ENCODE data around the gene CHDH.

CHDH gene

DNA sequence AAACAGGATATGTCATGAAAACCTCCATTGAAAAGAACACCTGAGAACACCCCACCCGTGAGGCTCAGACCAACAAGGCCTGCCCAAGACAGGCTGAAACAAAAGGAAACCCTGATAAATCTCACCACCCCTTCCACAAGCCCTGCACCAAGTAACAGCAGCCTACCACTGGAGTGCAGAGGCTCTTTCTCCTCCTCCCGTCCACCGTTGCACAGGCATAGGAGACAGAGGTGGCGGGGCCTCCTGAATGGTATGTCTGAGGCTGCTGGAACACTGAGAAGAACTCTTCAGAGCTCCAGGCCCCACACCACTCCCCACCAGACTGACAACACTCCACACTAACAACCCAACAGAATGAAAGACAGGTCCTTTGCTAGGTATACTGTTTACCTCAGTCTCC, 21.4 kb downstream of the CHDH start:
- TF ChIP-seq GATA1 (IDR thresholded peaks at IDR 0.05; ENCODE audit: low read depth, low read length) (no peak), POLR2A (IDR thresholded peaks at IDR 0.05; ENCODE audit: low read length) (no peak)
- no peak for DNase-seq

DNA sequence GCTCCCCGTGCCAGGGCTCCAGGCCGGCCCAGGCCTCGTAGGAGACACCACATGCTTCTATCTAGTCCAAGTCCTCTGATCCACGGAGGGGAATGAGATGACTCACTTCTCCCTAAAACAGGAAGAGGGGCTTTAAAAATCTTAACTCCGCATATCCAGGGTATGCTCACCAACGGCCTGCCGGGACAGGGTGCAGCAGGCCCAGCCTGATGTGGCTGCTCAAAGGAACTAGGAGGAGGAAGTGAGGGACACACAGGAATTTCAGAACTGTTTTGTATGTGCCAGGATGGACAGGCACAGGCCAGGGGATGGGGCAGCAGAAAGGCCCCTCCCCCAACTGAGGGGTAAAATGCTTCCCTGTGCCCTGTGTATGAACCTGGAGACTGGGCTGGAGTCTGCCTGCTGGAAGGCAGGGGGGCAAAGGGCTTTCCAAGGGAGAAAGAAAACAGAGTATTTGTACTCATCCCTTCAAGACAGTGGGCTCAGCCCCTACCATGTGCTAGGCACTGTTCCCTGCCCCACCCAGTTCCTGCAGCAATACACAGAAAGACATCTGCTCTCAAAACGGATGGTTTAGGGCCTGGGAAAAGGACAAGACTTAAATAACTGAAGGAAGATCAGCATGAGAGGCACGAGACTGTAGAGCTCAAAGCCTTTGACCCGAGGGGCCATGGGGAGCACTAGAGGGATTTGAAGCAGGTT, 22.1 kb downstream of the CHDH start:
- TF ChIP-seq GATA1 (IDR thresholded peaks at IDR 0.05; ENCODE audit: low read depth, low read length) (no peak), POLR2A (IDR thresholded peaks at IDR 0.05; ENCODE audit: low read length) (no peak)
- DNase-seq, result no peak

DNA sequence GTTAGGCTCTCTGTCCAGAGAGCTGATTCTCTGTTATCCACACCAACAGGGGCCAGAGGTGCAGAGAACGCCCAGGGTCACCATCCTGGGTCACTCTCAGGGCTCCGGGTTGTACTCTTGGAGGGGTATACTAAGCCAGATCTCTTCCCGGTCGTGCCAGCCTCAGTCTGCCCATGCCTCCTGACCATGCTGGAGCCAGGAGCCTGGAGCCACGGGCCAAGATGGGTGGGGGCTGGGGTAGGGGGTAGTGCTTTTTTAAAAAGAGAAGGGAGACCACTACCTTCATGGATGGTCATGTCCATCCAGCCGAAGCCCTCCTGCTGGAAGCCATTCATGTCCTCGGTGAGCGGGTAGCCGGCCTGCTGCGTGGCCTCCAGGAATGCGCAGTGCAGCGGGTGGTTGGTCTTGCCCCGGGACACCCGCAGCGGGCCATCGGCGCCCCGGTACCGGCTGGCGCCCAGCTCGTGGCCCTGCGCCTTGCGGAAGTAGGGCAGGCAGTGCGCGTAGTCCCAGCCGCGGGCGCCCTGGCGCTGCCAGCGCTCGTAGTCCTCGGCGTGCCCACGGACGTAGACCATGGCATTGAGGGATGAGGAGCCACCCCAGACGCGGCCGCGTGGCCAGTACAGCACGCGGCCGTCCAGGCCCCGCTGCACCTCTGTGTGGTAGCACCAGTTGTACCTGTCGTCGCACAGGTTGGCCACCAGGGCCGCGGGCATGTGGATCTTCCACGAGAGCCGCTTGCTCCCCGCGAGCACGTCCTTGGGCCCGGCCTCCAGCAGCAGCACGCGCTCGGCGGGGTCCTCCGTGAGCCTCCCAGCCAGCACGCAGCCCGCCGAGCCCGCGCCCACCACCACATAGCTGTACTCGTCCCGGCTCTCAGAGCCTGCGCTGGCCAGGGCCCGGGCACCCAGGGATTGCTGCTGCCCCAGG, 22.9 kb downstream of the CHDH start:
- TF ChIP-seq GATA1 (IDR thresholded peaks at IDR 0.05; ENCODE audit: low read depth, low read length) (no peak), POLR2A (IDR thresholded peaks at IDR 0.05; ENCODE audit: low read length) (no peak)
- DNase-seq, result no peak

DNA sequence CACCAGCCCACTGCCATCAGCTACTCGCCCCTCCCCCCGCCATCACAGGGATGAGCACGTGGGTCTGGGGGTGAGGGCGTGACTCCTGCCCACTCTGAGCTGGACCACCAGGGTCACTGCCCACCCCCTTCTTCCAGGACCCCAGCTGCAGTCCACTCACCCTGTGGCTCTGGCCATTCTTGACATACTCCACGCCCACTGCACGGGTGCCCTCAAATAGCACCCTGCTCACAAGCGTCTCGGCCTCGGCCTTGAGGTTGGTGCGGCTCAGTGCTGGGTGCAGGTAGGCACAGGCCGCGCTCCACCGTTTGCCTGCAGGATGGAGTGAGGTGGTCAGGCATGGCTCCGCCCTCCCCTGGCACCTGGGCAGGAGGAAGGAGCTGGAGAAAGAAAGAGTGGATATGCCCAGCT, 23.9 kb downstream of the CHDH start:
- DNase-seq, result no peak
- TF ChIP-seq POLR2A (IDR thresholded peaks at IDR 0.05; ENCODE audit: low read length) (no peak), GATA1 (IDR thresholded peaks at IDR 0.05; ENCODE audit: low read depth, low read length) (no peak)

DNA sequence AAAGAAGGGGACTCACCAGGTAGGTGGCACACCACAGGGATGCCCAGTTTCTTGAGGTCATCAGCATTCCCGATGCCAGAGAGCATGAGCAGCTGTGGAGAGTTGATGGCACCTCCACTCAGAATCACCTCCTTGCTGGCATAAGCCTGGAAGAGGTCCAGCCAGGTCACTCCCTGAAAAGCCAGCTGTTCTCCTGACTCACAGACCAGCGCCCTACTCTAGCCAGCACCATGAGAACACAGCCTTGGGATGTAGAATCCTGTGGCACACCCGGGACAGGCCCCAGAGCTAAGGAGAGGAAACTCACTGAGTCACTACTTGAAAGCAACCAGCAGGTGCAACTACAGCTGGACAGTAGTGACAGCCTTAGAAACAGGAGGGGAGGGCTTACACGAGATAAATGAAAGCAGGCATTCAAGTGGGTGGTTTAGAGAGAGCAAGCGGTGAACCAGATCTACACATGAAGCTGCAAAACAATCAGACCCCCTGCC, 24.5 kb downstream of the CHDH start:
- no peak for DNase-seq
- TF ChIP-seq POLR2A (IDR thresholded peaks at IDR 0.05; ENCODE audit: low read length) (no peak), GATA1 (IDR thresholded peaks at IDR 0.05; ENCODE audit: low read depth, low read length) (no peak)

DNA sequence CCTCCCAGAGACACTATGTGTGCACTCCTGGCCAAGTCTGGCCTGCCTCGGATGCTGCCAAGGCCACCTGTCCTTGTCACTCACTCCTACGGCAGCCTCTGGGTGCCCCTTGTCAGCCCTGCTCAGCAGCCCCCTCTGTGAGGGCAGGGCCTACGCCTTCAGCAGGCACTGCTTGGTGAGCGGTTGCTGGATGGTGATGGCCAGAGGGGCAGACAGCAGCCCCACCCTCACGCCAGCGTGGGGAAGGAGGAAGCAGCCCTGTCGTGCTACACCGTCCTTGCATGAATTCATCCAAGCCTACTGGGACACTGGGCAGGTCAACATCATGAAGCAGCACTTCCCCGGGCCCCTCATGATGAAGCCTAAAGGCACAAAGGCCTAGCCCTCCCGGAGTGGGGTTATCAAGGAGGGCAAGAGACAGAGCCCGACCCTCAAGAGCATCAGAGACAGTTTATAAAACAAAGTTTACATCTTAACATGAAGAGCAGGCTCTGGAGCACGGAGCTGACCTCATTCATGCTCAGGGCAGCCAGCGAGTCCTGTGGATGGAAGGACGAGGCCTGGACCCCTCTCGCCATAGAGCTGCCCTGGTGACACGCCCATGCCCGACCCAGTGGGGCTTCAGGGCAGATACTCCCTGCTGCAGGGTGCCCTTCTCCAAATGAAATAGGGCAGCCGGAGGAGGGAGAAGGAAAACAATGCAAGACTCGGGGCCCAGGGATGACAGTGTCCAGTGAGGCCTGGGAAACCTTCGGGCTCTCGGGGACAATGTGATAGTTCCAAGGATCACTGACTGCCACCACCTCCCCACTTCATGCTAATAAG, 25.3 kb downstream of the CHDH start:
- TF ChIP-seq GATA1 (IDR thresholded peaks at IDR 0.05; ENCODE audit: low read depth, low read length), result no peak
- no peak for TF ChIP-seq POLR2A (IDR thresholded peaks at IDR 0.05; ENCODE audit: low read length)
- DNase-seq, result no peak

DNA sequence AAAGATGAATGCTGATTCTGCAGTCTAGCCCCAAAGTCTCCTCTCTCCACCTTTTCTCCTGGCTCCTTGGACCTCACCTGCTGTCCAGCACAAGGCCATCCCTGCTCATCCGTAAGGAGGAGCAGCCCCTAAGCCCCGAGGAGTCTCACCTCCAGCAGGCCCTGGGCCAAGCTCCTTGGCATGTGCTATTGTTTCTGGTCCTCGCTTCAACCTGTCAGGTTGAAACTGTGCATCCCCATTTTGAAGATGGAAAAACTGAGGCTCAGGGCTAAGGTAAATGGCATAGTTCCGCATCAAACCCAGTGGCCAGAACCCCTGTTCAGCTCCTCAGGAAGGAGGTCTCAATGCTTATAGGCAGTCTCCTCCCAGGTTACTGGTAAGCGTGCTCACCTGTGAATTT, 26.1 kb downstream of the CHDH start:
- TF ChIP-seq POLR2A (IDR thresholded peaks at IDR 0.05; ENCODE audit: low read length), result no peak
- DNase-seq, result no peak

DNA sequence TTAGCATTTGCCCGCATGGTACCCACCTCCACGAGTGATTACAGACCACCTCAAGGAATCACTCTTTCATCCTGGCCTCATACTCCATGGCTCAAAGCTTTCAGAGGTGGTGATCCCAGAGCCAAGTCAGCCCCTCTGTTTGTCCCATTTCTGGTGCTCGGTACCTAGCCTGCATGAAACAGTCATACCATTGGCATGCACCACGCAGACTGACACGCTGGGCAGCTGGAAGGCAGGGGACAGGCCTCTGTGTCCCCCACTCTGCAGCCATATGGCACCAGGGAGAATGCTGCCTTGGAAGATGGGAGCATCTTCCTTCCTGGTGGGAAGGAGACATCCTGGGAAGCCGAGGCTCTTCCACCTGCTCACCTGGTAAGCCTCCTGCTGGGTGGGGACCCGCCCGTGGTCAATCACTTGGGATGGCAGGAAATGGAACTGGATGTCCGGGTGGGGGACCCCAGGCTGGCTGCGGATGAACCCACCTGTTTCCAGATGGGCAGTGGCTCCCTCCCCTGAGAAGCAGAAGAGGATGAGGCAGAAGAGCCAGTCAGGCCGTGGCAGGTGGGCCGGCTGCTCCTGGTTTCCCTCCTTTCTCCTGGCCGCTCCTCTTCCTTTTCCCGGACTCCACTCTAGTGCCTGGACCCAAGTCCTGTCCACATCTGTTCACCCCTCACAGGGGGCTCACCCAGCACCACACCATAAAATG, 26.9 kb downstream of the CHDH start:
- no peak for DNase-seq
- TF ChIP-seq GATA1 (IDR thresholded peaks at IDR 0.05; ENCODE audit: low read depth, low read length) (no peak), POLR2A (IDR thresholded peaks at IDR 0.05; ENCODE audit: low read length) (no peak)

DNA sequence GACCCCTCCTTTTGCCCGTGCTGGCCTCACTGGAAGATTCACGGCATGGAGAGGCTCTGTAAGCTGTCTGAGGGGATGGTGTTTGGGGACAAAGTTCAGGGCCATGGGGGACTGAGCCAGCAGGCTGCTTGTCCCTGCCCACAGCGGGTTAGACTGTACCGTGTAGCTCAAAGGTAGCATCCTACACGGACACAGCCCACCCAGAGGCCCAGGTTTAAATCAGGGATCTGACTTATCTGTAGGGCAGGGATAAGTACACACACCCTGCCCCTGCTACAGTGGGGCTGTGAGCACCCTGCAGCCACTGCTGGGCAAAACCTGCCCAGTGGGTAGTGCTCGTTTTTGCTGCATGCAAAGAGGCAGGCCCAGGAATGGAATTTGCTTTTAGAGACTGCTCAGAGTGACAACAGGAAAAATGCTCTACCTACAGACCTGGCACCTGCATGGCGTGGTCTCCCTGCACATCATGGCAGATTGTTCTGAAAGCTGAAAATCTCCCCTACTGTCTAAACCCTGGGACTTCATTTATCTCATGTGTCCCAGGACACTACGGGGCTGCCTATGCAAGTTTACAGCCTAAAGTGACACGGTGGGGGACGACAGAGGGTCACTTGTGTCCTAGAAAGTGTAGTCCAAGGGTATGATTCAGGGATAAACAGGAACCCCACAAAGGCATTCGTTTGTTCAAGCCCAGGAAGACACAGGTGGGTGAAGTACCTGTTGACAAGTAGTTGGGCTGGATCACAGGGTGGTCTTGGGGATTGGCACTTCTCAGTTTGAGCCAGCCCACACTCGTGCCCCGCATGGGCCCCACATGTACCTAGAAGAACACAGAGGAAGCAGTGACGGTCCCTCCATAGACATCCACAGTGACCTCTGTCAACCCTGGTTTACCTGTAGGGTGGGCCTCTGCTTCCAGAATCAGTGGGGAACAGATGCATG, 27.7 kb downstream of the CHDH start:
- no peak for DNase-seq
- TF ChIP-seq POLR2A (IDR thresholded peaks at IDR 0.05; ENCODE audit: low read length), result no peak
- TF ChIP-seq GATA1 (IDR thresholded peaks at IDR 0.05; ENCODE audit: low read depth, low read length), result no peak

DNA sequence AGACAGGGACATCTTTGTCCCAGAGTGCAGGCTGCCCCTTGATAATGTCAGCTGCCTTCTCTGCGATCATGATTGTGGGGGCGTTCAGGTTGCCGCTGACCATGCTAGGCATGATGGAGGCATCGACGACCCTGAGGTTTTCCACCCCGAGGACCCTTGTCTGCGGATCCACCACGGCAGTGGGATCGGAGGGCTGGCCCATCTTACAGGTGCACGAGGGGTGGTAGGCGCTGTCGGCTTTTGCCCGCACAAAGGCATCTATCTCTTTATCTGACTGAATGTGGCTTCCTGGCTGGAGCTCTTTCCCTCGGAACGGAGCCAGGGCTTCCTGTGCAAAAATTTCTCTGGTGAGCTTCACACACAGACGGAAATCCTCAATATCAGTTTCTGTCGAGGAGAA, 28.4 kb downstream of the CHDH start:
- no peak for DNase-seq
- TF ChIP-seq POLR2A (IDR thresholded peaks at IDR 0.05; ENCODE audit: low read length), result no peak
- TF ChIP-seq GATA1 (IDR thresholded peaks at IDR 0.05; ENCODE audit: low read depth, low read length), result no peak

DNA sequence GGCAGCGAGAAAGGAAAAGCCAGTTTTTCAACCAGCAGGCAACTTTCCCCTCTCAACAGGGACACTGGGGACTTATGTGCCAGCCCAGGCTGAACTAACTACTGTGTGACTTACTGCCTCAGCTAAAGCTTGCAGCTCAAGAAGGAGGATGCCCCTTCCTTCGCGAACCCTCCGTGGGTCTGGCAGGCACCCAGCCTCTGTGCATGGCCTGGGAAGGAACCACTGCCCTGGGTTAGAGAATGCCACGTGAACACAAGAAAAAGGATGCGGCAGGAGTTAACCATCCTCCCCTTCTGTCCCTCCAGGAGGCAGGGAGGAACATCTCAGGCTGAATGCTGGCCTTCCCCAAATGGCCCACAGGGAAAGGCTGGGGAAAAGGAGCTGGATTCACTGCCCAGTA, 29.0 kb downstream of the CHDH start:
- no peak for DNase-seq
- no peak for TF ChIP-seq GATA1 (IDR thresholded peaks at IDR 0.05; ENCODE audit: low read depth, low read length)
- TF ChIP-seq POLR2A (IDR thresholded peaks at IDR 0.05; ENCODE audit: low read length), result no peak

DNA sequence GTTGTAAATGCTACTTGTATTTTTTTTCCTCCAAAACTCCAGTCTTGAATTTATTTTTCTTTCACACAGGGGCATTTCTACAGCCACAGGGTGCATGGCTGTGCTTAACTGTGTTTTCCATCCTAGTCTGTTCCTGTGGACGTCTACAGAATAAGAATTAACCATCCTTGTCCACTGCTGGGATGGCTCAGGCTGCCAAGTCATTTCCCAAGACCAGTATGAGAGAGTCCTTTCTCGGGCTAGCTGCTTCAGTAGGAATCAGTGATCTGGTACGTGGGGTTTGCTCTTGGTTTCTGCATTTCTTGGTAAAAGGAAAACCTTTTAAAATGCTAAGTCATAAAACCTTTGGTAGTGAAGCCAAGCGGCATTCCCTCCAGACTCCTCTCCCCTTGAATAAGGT, 29.8 kb downstream of the CHDH start:
- TF ChIP-seq POLR2A (IDR thresholded peaks at IDR 0.05; ENCODE audit: low read length), result no peak
- TF ChIP-seq GATA1 (IDR thresholded peaks at IDR 0.05; ENCODE audit: low read depth, low read length), result no peak
- no peak for DNase-seq
